GM12878 (cell line): ENCODE measurements around the gene PCDHGB6. TPM values are rescaled to one million over a fixed set of nuclear protein-coding genes. Genes with fewer than 3 reads are reported as not detected.

Experiments used
- ATAC-seq: fragments of 200-7000 bp; cut with Tn5 transposase; 3 replicates; pipeline ENCODE4 v1.9.1; 2020; ENCODE audit warnings: mild to moderate bottlenecking, moderate library complexity
- BruUV-seq: library from RNA; stranded (reverse); fragments of 400-500 nt; replicated peaks from 2 replicates; lab custom pipeline; 2021; lab: Mats Ljungman, UMichigan
- CTCF ChIA-PET: fragments of 300-600 bp; sonication (Branson Sonifier 250); formaldehyde crosslinking; extraction: SDS; loops from one replicate; lab custom pipeline; 2021; ENCODE audit warnings: inconsistent platforms; lab: Yijun Ruan, JAX
- POLR2A ChIA-PET: fragments of 350-600 bp; formaldehyde crosslinking; extraction: SDS; loops from one replicate; lab custom pipeline; 2021; ENCODE audit warnings: inconsistent platforms; lab: Charles Lee
- RAD21 ChIA-PET: fragments of 300-600 bp; sonication (Branson Sonifier 250); formaldehyde crosslinking; loops from one replicate; lab custom pipeline; 2023; ENCODE audit warnings: antibody characterized with exemption; ENCODE audit not compliant: unreplicated experiment; lab: Charles Lee
- SMC1A ChIA-PET: fragments of 300-600 bp; sonication (Branson Sonifier 250); formaldehyde crosslinking; loops from one replicate; lab custom pipeline; 2023; ENCODE audit not compliant: unreplicated experiment, uncharacterized antibody; lab: Charles Lee
- DNase-seq: peaks from one replicate; pipeline ENCODE4 v3.0.0-alpha.2; 2011; ENCODE audit warnings: low read depth, low spot score
- FAIRE-seq: peaks from 3 replicates; lab custom pipeline; 2011; peaks lifted over from hg19 to GRCh38; lab: Jason Lieb, UNC
- H2AFZ ChIP-seq: 2 replicates; pipeline ENCODE4 v1.6.0; 2011; ENCODE audit warnings: low read depth, low read length, control low read depth; ENCODE audit not compliant: control insufficient read depth
- H3K27ac ChIP-seq: 2 replicates; pipeline ENCODE4 v1.5.1; 2011; ENCODE audit warnings: control low read depth; ENCODE audit not compliant: control insufficient read depth, insufficient read depth
- H3K27me3 ChIP-seq, 2 experiments: replicated peaks in 1 of 2; 2 replicates each; pipeline versions ENCODE4 v1.6.0 to v1.6.1; 2011; ENCODE audit warnings: low read length in 1 of 2; ENCODE audit not compliant: control insufficient read depth in 2 of 2, insufficient read depth in 2 of 2
- H3K36me3 ChIP-seq, 2 experiments: 2 replicates each; pipeline ENCODE4 v1.5.1; 2011; ENCODE audit warnings: low read length in 1 of 2; ENCODE audit not compliant: control insufficient read depth in 2 of 2, insufficient read depth in 2 of 2
- H3K4me1 ChIP-seq: 2 replicates; pipeline ENCODE4 v1.6.1; 2011; ENCODE audit warnings: mild to moderate bottlenecking, low read length, moderate library complexity, mixed read lengths; ENCODE audit not compliant: control insufficient read depth, insufficient read depth
- H3K4me2 ChIP-seq: 2 replicates; pipeline ENCODE4 v1.6.0; 2011; ENCODE audit warnings: control low read depth; ENCODE audit not compliant: control insufficient read depth, insufficient read depth
- H3K4me3 ChIP-seq: fragments of 200-600 bp; sonication (generic); 2 replicates; pipeline ENCODE4 v1.5.1; 2016
- H3K79me2 ChIP-seq: 2 replicates; pipeline ENCODE4 v1.6.0; 2011; ENCODE audit warnings: low read length; ENCODE audit not compliant: control insufficient read depth, insufficient read depth
- H3K9ac ChIP-seq: 2 replicates; pipeline ENCODE4 v1.8.0; 2011; ENCODE audit warnings: low read length, control low read depth, mixed read lengths; ENCODE audit not compliant: control insufficient read depth, insufficient read depth
- H3K9me3 ChIP-seq: replicated peaks from 3 replicates; pipeline ENCODE4 v1.5.1; 2011; ENCODE audit warnings: mild to moderate bottlenecking, low read length; ENCODE audit not compliant: control insufficient read depth, insufficient read depth
- H4K20me1 ChIP-seq: 2 replicates; pipeline ENCODE4 v1.6.0; 2011; ENCODE audit not compliant: control insufficient read depth, insufficient read depth
- ATF3 ChIP-seq: IDR thresholded peaks from 2 replicates; pipeline ENCODE4 v1.6.1; 2011; ENCODE audit warnings: low read depth, mild to moderate bottlenecking, low read length, moderate library complexity, borderline replicate concordance; ENCODE audit errors: extremely low read depth
- CEBPZ ChIP-seq: fragments of 150-350 bp; IDR thresholded peaks from 2 replicates; pipeline ENCODE4 v1.6.1; 2016; ENCODE audit warnings: low read depth, low read length
- CTCF ChIP-seq, 3 experiments: IDR thresholded peaks in 2 of 3; conservative IDR thresholded peaks in 1 of 3; 2 replicates each; pipeline ENCODE4 v1.5.1; 2011; ENCODE audit warnings: low read depth in 3 of 3, low read length in 3 of 3, mild to moderate bottlenecking in 3 of 3, control low read depth in 2 of 3, moderate library complexity in 2 of 3, inconsistent platforms in 1 of 3, mixed read lengths in 1 of 3; ENCODE audit not compliant: control insufficient read depth in 2 of 3, insufficient read depth in 1 of 3; ENCODE audit errors: extremely low read depth in 1 of 3
- E2F4 ChIP-seq: IDR thresholded peaks from 2 replicates; pipeline ENCODE4 v1.6.1; 2012; ENCODE audit warnings: low read depth, low read length, improper control_type of control experiment
- ESRRA ChIP-seq: IDR thresholded peaks from 2 replicates; pipeline ENCODE4 v1.6.1; 2012; ENCODE audit warnings: mild to moderate bottlenecking, low read length, improper control_type of control experiment
- FOS ChIP-seq: IDR thresholded peaks from 3 replicates; pipeline ENCODE4 v1.6.1; 2011; ENCODE audit warnings: borderline replicate concordance; ENCODE audit not compliant: insufficient read length; ENCODE audit errors: extremely low read depth
- NBN ChIP-seq: fragments of 450-650 bp; IDR thresholded peaks from 2 replicates; pipeline ENCODE4 v1.6.1; 2016
- NFXL1 ChIP-seq: fragments of 450-650 bp; IDR thresholded peaks from 2 replicates; pipeline ENCODE4 v1.6.1; 2017; ENCODE audit warnings: antibody characterized with exemption, mild to moderate bottlenecking, borderline replicate concordance
- PKNOX1 ChIP-seq: fragments of 450-650 bp; IDR thresholded peaks from 2 replicates; pipeline ENCODE4 v1.6.1; 2016; ENCODE audit warnings: mild to moderate bottlenecking
- RB1 ChIP-seq: fragments of 450-650 bp; formaldehyde crosslinking; IDR thresholded peaks from 2 replicates; pipeline ENCODE4 v1.6.1; 2017; ENCODE audit warnings: mild to moderate bottlenecking, borderline replicate concordance
- SIN3A ChIP-seq: IDR thresholded peaks from 2 replicates; pipeline ENCODE4 v1.6.1; 2012; ENCODE audit warnings: low read depth, low read length, improper control_type of control experiment
- SMARCA5 ChIP-seq: fragments of 450-650 bp; IDR thresholded peaks from 2 replicates; pipeline ENCODE4 v1.6.1; 2017; ENCODE audit warnings: mild to moderate bottlenecking
- YBX1 ChIP-seq: fragments of 450-650 bp; IDR thresholded peaks from 2 replicates; pipeline ENCODE4 v1.6.1; 2016; ENCODE audit warnings: antibody characterized with exemption
- ZZZ3 ChIP-seq: IDR thresholded peaks from 2 replicates; pipeline ENCODE4 v1.6.1; 2011; ENCODE audit warnings: low read depth; ENCODE audit not compliant: control insufficient read depth, insufficient read length
- WGBS: methylation state at CpG from one replicate; pipeline ENCODE4 v1.1.6; 2016; ENCODE audit warnings: low lambda C conversion rate; ENCODE audit not compliant: insufficient replicate concordance, insufficient coverage; ENCODE audit errors: missing lambda C conversion rate; 5-methylcytosine and 5-hydroxymethylcytosine counted together
- in situ Hi-C: fragments of 300-500 bp; cut with MboI; formaldehyde crosslinking; loops from 9 replicates; pipeline ENCODE4 v1.14.3; 2018; ENCODE audit warnings: mixed read lengths
- intact Hi-C: fragments of 100-400 bp; cut with micrococcal nuclease; formaldehyde crosslinking; loops from one replicate; pipeline ENCODE4 v1.14.2; 2022; ENCODE audit not compliant: unreplicated experiment
- polyA plus RNA-seq, 11 experiments: library from polyadenylated mRNA; depleted of rRNA in 4 of 11; unstranded in 6 of 11; stranded (reverse) in 5 of 11; fragments of >200 nt; fragmentation: Nextera tagmentation in 4 of 11; fragmentation: Illumina TruSeq in 1 of 11; extraction: Ambion mirVana in 4 of 11; extraction: Trizol in 1 of 11; gene quantifications; 1 replicate in 1 of 11; 2 replicates in 10 of 11; pipeline versions ENCODE4 v1.2.1 to v1.2.3, GENCODE V29; 2011 to 2016; ENCODE audit warnings: inconsistent platforms in 2 of 11, missing spikeins in 2 of 11, low read depth in 1 of 11
- total RNA-seq, 4 experiments: library from RNA; depleted of rRNA in 3 of 4; stranded (reverse); fragments of >200 nt in 3 of 4; fragmentation: Illumina TruSeq in 1 of 4; extraction: Trizol in 1 of 4; gene quantifications; 2 replicates each; pipeline versions ENCODE4 v1.2.1 to v1.2.3, GENCODE V29; 2013 to 2021

The PCDHGB6 gene
- total and polyA plus RNA-seq, 10 of the 15 experiments (the other 5 are each of a cell fraction or from before 2014, with no cell fraction given) = 0.07 to 1.0 (median 0.31) TPM

- ChIA-PET POLR2A (interaction anchor here (1.2 kb wide), 1 partner anchor 143 kb away, joined by 5 read pairs; no protein-coding TSS in a partner anchor), RAD21 (interaction anchor here (0.5 to 2.6 kb wide), 25 partner anchors 8 to 234 kb away, joined by 3 to 34 read pairs (median 5); partner anchors contain the start of genes PCDHB9, PCDHGA10, PCDHGA12 and PCDHGB3), CTCF (interaction anchor here (0.6 to 10.9 kb wide), 47 partner anchors 9 to 468 kb away, joined by 3 to 245 read pairs (median 4); partner anchors contain the start of genes PCDHGA10, PCDHGA12, PCDHGA6 and PCDHGB3), SMC1A (interaction anchor here (0.7 to 2.8 kb wide), 29 partner anchors 8 to 926 kb away, joined by 3 to 41 read pairs (median 5); partner anchors contain the start of genes PCDHGA10, PCDHGA12, PCDHGB3 and PCDHGC3)
- Histone ChIP-seq H3K4me2 (peak within 1 kb of the TSS; percentile 79), H3K9ac (peak within 1 kb of the TSS; percentile 64), H3K4me1 (peaks cover 4% of the 10 kb centered on the region; the same call in 1 of the 2 replicates), H3K27ac (no peak within 1 kb of the TSS), H3K27me3 (no peaks in the 10 kb centered on the region; a peak in 1 of 4 replicates), H3K79me2 (no peaks in the 10 kb centered on the region), H3K9me3 (peaks cover 15% of the 10 kb centered on the region; the same call in 2 of the 3 replicates), H2AFZ (peak within 1 kb of the TSS; percentile 98), H3K36me3 (no peaks in the 10 kb centered on the region), H3K4me3 (peak within 1 kb of the TSS; percentile 76), H4K20me1 (no peaks in the 10 kb centered on the region)
- in situ Hi-C loops = no loop called here
- intact Hi-C loops = loop anchor here (1.0 to 2.0 kb wide), 4 partner anchors 54 to 137 kb away; partner anchors contain the start of gene PCDHGC3
- peak; percentile 77 for ATAC-seq
- DNase-seq = peak; percentile 37
- peak; percentile 57 for FAIRE-seq
- 10% methylated on average over 42 of the region's 42 CpGs for WGBS
- BruUV-seq = TSS peak; percentile 63
- TF ChIP-seq ZZZ3 (no peak), SIN3A (no peak), SMARCA5 (0 out of 2 replicates have a peak, but pooled peaks have one; percentile 56), CEBPZ (no peak), FOS (no peak), YBX1 (no peak), PKNOX1 (no peak), NFXL1 (no peak), CTCF (IDR thresholded peaks at IDR 0.05 in 2 of 3, conservative IDR thresholded peaks at IDR 0.05 in 1 of 3; ENCODE audit: control insufficient read depth in 2 of 3, extremely low read depth in 1 of 3, insufficient read depth in 1 of 3, low read depth in 3 of 3, low read length in 3 of 3) (peak; percentile 83 to 89 (median 89)), RB1 (peak; percentile 25; the same call in 1 of the 2 replicates), ESRRA (no peak), NBN (0 out of 2 replicates have a peak, but pooled peaks have one; percentile 65), ATF3 (no peak), E2F4 (no peak)
Measured at GRCh38 chr5:141420855-141421488, 13.2 kb downstream of the PCDHGB6 start, which contains the start of gene PCDHGA11. Gene PCDHGA11, plus strand, starts transcription at chr5:141421051. Its CDS starts 177 bp downstream, at chr5:141421228.
